ENCODE measurements around the gene C5. TPM values are rescaled to one million over a fixed set of nuclear protein-coding genes. Genes with fewer than 3 reads are reported as not detected.

Gene C5
- total RNA-seq, 4 donors from 2014 or later: 0.20 to 3.4 (median 1.9) TPM

DNA sequence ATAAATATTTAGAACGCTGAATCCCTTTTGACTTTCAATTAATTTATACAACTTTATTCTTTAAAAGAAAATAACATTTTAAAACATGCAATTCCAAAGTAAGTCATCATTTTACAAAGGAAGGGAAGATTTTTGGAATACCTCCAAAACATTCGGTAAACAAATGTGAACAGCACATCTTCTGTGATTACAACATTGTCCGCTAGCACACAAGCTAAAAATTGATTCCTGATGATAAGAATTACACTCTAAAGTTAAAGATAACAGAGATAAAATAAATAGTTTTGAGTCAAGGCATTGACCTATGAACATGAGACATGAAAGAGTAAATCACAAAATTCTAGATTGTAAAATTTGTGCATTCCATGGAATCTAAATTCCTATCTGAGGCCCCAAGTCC, 67.2 kb downstream of the C5 start:
- Histone ChIP-seq H3K36me3 (no peaks in the 10 kb centered on the region), H3K4me3 (no peak overlapping the region), H3K9me3 (no peaks in the 10 kb centered on the region), H3K4me1 (no peaks in the 10 kb centered on the region), H3K27ac (no peak overlapping the region), H3K27me3 (no peaks in the 10 kb centered on the region)
- in situ Hi-C loops (cut with MboI; ENCODE audit: low pct_ligation_motif_present in 1 of 4, low pct_unique_long_range_greater_than_20kb in 1 of 4, low sequenced_read_pairs in 3 of 4) (loop anchor here in 1 of 4 donors (10.0 kb wide), 1 partner anchor 82 kb away; no protein-coding TSS in a partner anchor), intact Hi-C loops (cut with DNase I; ENCODE audit: low total_unique reads) (no loop called here)
- no peak for TF ChIP-seq EP300 (IDR thresholded peaks at IDR 0.05; ENCODE audit: low read depth)
- TF ChIP-seq, protein P1, sequence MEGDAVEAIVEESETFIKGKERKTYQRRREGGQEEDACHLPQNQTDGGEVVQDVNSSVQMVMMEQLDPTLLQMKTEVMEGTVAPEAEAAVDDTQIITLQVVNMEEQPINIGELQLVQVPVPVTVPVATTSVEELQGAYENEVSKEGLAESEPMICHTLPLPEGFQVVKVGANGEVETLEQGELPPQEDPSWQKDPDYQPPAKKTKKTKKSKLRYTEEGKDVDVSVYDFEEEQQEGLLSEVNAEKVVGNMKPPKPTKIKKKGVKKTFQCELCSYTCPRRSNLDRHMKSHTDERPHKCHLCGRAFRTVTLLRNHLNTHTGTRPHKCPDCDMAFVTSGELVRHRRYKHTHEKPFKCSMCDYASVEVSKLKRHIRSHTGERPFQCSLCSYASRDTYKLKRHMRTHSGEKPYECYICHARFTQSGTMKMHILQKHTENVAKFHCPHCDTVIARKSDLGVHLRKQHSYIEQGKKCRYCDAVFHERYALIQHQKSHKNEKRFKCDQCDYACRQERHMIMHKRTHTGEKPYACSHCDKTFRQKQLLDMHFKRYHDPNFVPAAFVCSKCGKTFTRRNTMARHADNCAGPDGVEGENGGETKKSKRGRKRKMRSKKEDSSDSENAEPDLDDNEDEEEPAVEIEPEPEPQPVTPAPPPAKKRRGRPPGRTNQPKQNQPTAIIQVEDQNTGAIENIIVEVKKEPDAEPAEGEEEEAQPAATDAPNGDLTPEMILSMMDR (IDR thresholded peaks at IDR 0.05): no peak
- TF ChIP-seq POLR2AphosphoS5 (IDR thresholded peaks at IDR 0.05): no peak
- TF ChIP-seq POLR2A (IDR thresholded peaks at IDR 0.05): no peak
- WGBS, 2 donors (ENCODE audit: low coverage in 1 of 2): 63 to 65% methylated on average over 3 of the region's 3 CpGs
- no peak for DNase-seq

DNA sequence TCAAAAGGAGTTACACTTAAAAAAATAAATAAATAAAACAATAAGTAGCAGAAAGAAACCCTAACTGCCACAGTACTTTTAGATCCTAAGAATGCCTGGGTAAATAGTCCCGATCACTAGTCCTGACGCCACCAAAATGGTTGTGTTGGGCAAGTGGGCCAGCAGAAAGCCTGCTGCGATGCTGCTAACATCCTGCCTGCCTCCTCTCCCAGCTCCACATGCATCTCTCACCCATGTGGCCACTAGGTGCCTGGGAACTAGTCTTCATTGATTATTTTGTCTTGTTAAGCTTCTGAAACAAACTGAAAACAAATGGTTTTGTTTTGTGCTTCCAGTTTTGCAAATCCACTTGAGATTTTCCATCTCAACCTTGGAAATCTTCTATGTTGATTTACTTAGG, 69.1 kb downstream of the C5 start:
- Histone ChIP-seq H3K4me3 (no peak overlapping the region), H3K27me3 (no peaks in the 10 kb centered on the region), H3K27ac (no peak overlapping the region), H3K9me3 (no peaks in the 10 kb centered on the region), H3K4me1 (no peaks in the 10 kb centered on the region), H3K36me3 (no peaks in the 10 kb centered on the region)
- TF ChIP-seq POLR2AphosphoS5 (IDR thresholded peaks at IDR 0.05) (no peak), EP300 (IDR thresholded peaks at IDR 0.05; ENCODE audit: low read depth) (no peak), POLR2A (IDR thresholded peaks at IDR 0.05) (no peak)
- TF ChIP-seq, protein P1 (IDR thresholded peaks at IDR 0.05): no peak
- 97% methylated on average over 3 of the region's 3 CpGs; no CpG with 5 or more reads in 1 of the 2 donors for WGBS, 2 donors (ENCODE audit: low coverage in 1 of 2)
- DNase-seq: no peak
- intact Hi-C loops (cut with DNase I; ENCODE audit: low total_unique reads): no loop called here
- in situ Hi-C loops (cut with MboI; ENCODE audit: low pct_ligation_motif_present in 1 of 4, low pct_unique_long_range_greater_than_20kb in 1 of 4, low sequenced_read_pairs in 3 of 4): loop anchor here in 1 of 4 donors (10.0 kb wide), 1 partner anchor 84 kb away; no protein-coding TSS in a partner anchor

DNA sequence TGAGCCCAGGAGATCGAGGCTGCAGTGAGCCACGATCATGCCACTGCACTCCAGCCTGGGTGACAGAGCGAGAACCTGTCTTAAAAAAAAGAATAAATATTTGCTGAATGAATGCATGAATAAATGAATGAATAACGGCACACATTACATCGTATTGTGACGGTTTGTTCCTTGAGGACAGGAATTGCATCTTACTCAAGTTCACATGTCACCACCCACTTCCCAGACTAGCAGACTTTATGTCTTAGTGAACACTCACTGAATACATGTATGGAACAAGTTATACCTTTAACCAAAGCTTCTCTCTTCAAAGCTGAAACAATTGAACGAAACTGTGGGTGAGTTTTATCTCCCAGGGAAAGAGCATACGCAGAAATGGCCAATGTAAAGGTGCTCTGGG, 70.3 kb downstream of the C5 start:
- in situ Hi-C loops (cut with MboI; ENCODE audit: low pct_ligation_motif_present in 1 of 4, low pct_unique_long_range_greater_than_20kb in 1 of 4, low sequenced_read_pairs in 3 of 4) (loop anchor here in 1 of 4 donors (10.0 kb wide), 1 partner anchor 85 kb away; no protein-coding TSS in a partner anchor), intact Hi-C loops (cut with DNase I; ENCODE audit: low total_unique reads) (no loop called here)
- no peak for DNase-seq
- Histone ChIP-seq H3K9me3 (no peaks in the 10 kb centered on the region), H3K4me1 (no peaks in the 10 kb centered on the region), H3K36me3 (no peaks in the 10 kb centered on the region), H3K27ac (no peak overlapping the region), H3K27me3 (no peaks in the 10 kb centered on the region), H3K4me3 (no peak overlapping the region)
- no peak for TF ChIP-seq POLR2A (IDR thresholded peaks at IDR 0.05)
- TF ChIP-seq EP300 (IDR thresholded peaks at IDR 0.05; ENCODE audit: low read depth): no peak
- TF ChIP-seq POLR2AphosphoS5 (IDR thresholded peaks at IDR 0.05): no peak
- TF ChIP-seq, protein P1 (IDR thresholded peaks at IDR 0.05): no peak
- WGBS, 2 donors (ENCODE audit: low coverage in 1 of 2): 91 to 94% methylated on average over 8 of the region's 8 CpGs

DNA sequence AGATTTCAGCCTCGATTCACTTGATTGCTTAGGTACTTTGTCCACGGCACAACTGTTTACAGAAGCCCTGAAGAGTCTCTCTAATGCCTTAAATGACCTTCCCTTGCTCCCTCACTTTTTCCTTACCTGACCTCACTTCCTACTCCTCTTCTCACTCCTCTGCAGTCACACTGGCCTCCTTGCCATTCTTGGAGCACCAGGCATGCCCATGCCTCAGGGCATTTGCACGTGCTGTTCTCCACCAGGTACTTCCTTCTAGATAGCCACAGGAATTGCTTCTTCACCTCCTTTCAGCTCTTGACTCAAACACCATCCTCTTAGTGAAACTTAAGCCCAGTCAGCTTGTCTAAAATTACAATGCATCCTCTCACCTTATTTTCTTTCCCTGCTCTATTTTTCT, 71.1 kb downstream of the C5 start:
- TF ChIP-seq, protein P1 (IDR thresholded peaks at IDR 0.05): no peak
- no peak for TF ChIP-seq POLR2AphosphoS5 (IDR thresholded peaks at IDR 0.05)
- TF ChIP-seq EP300 (IDR thresholded peaks at IDR 0.05; ENCODE audit: low read depth): no peak
- TF ChIP-seq POLR2A (IDR thresholded peaks at IDR 0.05): no peak
- in situ Hi-C loops (cut with MboI; ENCODE audit: low pct_ligation_motif_present in 1 of 4, low pct_unique_long_range_greater_than_20kb in 1 of 4, low sequenced_read_pairs in 3 of 4): no loop called here
- Histone ChIP-seq H3K36me3 (no peaks in the 10 kb centered on the region), H3K4me3 (no peak overlapping the region), H3K9me3 (no peaks in the 10 kb centered on the region), H3K4me1 (no peaks in the 10 kb centered on the region), H3K27ac (no peak overlapping the region), H3K27me3 (no peaks in the 10 kb centered on the region)
- DNase-seq: no peak
- intact Hi-C loops (cut with DNase I; ENCODE audit: low total_unique reads): no loop called here
- WGBS, 2 donors (ENCODE audit: low coverage in 1 of 2): 81 to 88% methylated on average over 1 to 3 of the region's 3 CpGs

Data from transverse colon (tissue), 4 donors.